Measurements from ENCODE around the gene CRMP1. TPM values are rescaled to one million over a fixed set of nuclear protein-coding genes. Genes with fewer than 3 reads are reported as not detected.

CRMP1 gene
- total and polyA plus RNA-seq, 2 donors (not counting 3 experiments of a cell fraction or from before 2014, with no cell fraction given): 0.06 TPM; not detected in 1

- dilution Hi-C loops (cut with MboI; ENCODE audit: extremely low pct_ligation_motif_present, low sequenced_read_pairs): no loop called here
- H4K20me1 ChIP-seq (replicated peaks; ENCODE audit: control insufficient read depth, extremely low read depth, insufficient read depth, low read length): no peaks in the 10 kb centered on the region
These were observed 71.1 kb downstream of the CRMP1 start for GRCh38 chr4:5821665-5822358.

More at GRCh38 chr4:5821665-5822358, 71.1 kb downstream of the CRMP1 start:
- Histone ChIP-seq H3K27me3 (ENCODE audit: control insufficient read depth in 2 of 2, insufficient read depth in 2 of 2, low read length in 2 of 2) (no peaks in the 10 kb centered on the region), H3K9me1 (replicated peaks; ENCODE audit: control insufficient read depth, extremely low read depth, insufficient read depth, low read length) (no peaks in the 10 kb centered on the region), H3K79me2 (ENCODE audit: control insufficient read depth, insufficient read depth, low read length) (no peaks in the 10 kb centered on the region), H3K36me3 (ENCODE audit: control insufficient read depth in 2 of 2, extremely low read depth in 1 of 2, insufficient read depth in 2 of 2, low read length in 2 of 2) (peaks cover 2 to 7% of the 10 kb centered on the region in 2 experiments), H3K4me1 (ENCODE audit: control insufficient read depth, extremely low read depth, insufficient read depth, low read length) (peaks cover 15% of the 10 kb centered on the region), H3K4me2 (ENCODE audit: insufficient read depth, low read length) (no peak overlapping the region), H3K9ac (replicated peaks; ENCODE audit: extremely low read depth, insufficient read depth, low read length) (no peak overlapping the region), H3K4me3 (replicated peaks in 1 of 3; ENCODE audit: insufficient read depth in 1 of 3, low read depth in 1 of 3, low read length in 3 of 3) (no peak overlapping the region), H3K27ac (ENCODE audit: insufficient read depth, low read depth, low read length) (no peak overlapping the region), H2AFZ (ENCODE audit: low read depth, low read length) (no peak overlapping the region), H3K9me3 (replicated peaks; ENCODE audit: control insufficient read depth, insufficient read depth, low read length) (no peaks in the 10 kb centered on the region)
- POLR2A ChIA-PET: no interaction called here
- no TSS peak for BruUV-seq (replicated peaks)
- no peak for TF ChIP-seq POLR2AphosphoS5 (IDR thresholded peaks at IDR 0.05; ENCODE audit: insufficient read depth, low read depth, low read length)
- no peak for TF ChIP-seq MAX (IDR thresholded peaks at IDR 0.05; ENCODE audit: insufficient read depth, insufficient read length)
- TF ChIP-seq, protein P1, sequence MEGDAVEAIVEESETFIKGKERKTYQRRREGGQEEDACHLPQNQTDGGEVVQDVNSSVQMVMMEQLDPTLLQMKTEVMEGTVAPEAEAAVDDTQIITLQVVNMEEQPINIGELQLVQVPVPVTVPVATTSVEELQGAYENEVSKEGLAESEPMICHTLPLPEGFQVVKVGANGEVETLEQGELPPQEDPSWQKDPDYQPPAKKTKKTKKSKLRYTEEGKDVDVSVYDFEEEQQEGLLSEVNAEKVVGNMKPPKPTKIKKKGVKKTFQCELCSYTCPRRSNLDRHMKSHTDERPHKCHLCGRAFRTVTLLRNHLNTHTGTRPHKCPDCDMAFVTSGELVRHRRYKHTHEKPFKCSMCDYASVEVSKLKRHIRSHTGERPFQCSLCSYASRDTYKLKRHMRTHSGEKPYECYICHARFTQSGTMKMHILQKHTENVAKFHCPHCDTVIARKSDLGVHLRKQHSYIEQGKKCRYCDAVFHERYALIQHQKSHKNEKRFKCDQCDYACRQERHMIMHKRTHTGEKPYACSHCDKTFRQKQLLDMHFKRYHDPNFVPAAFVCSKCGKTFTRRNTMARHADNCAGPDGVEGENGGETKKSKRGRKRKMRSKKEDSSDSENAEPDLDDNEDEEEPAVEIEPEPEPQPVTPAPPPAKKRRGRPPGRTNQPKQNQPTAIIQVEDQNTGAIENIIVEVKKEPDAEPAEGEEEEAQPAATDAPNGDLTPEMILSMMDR (IDR thresholded peaks at IDR 0.05; ENCODE audit: extremely low read depth in 1 of 2, insufficient read depth in 1 of 2, low read depth in 1 of 2, low read length in 2 of 2): peak; percentile 43 to 52
- intact Hi-C loops (cut with micrococcal nuclease): no loop called here
- DNase-seq (ENCODE audit: low read depth, low spot score) (no peak), FAIRE-seq (no peak)
- CTCF ChIA-PET: interaction anchor here (0.7 to 2.7 kb wide), 5 partner anchors 8 to 158 kb away, joined by 3 to 25 read pairs (median 4); no protein-coding TSS in a partner anchor
